HepG2 (cell line): ENCODE results near the gene NCOA6. TPM values are rescaled to one million over a fixed set of nuclear protein-coding genes. Genes with fewer than 3 reads are reported as not detected.

Experiments
- CENPBD1 ChIP-seq: sonication (generic); formaldehyde crosslinking; IDR thresholded peaks from 2 replicates; pipeline ENCODE4 v1.8.0; 2022; ENCODE audit warnings: missing genetic modification reagents, low read depth, mild to moderate bottlenecking, borderline replicate concordance
- DMAP1 ChIP-seq: IDR thresholded peaks from 2 replicates; pipeline ENCODE4 v1.6.1; 2016
- FOXP1 ChIP-seq, 2 experiments: fragments of 450-650 bp in 1 of 2; IDR thresholded peaks; 2 replicates each; pipeline ENCODE4 v1.6.1; 2017 to 2018; ENCODE audit warnings: antibody characterized with exemption in 1 of 2
- HCFC1 ChIP-seq: fragments of 150-350 bp; IDR thresholded peaks from 2 replicates; pipeline ENCODE4 v1.6.1; 2014; ENCODE audit warnings: low read depth, low read length
- HDAC1 ChIP-seq: sonication (generic); formaldehyde crosslinking; IDR thresholded peaks from 2 replicates; pipeline ENCODE4 v1.5.1; 2020; ENCODE audit warnings: mild to moderate bottlenecking, missing genetic modification reagents
- HNRNPK ChIP-seq: fragments of 200-400 bp; formaldehyde crosslinking; IDR thresholded peaks from 2 replicates; pipeline ENCODE4 v1.6.1; 2018; ENCODE audit warnings: low read length, low read depth, moderate library complexity, mild to moderate bottlenecking; ENCODE audit not compliant: poor library complexity, severe bottlenecking
- IKZF1 ChIP-seq: fragments of 450-650 bp; IDR thresholded peaks from 2 replicates; pipeline ENCODE4 v1.7.1; 2016
- IRF2 ChIP-seq: IDR thresholded peaks from 2 replicates; pipeline ENCODE4 v1.6.1; 2018; ENCODE audit warnings: missing genetic modification reagents, missing compliant biosample characterization
- TFDP2 ChIP-seq: sonication (generic); formaldehyde crosslinking; IDR thresholded peaks from 2 replicates; pipeline ENCODE4 v1.4.0; 2020; ENCODE audit warnings: missing genetic modification reagents
- TOPORS ChIP-seq: sonication (generic); formaldehyde crosslinking; IDR thresholded peaks from 2 replicates; pipeline ENCODE4 v1.8.0; 2023; ENCODE audit warnings: mild to moderate bottlenecking, missing genetic modification reagents
- TRIM24 ChIP-seq: sonication (generic); formaldehyde crosslinking; IDR thresholded peaks from 2 replicates; pipeline ENCODE4 v1.8.0; 2022; ENCODE audit warnings: mild to moderate bottlenecking, missing genetic modification reagents
- ZNF3 ChIP-seq: IDR thresholded peaks from 2 replicates; pipeline ENCODE4 v1.7.0; 2017; ENCODE audit warnings: inconsistent platforms
- ZNF333 ChIP-seq: sonication (generic); formaldehyde crosslinking; IDR thresholded peaks from 2 replicates; pipeline ENCODE4 v1.4.0; 2020; ENCODE audit warnings: mild to moderate bottlenecking, missing genetic modification reagents, borderline replicate concordance
- ZNF616 ChIP-seq: sonication (generic); formaldehyde crosslinking; IDR thresholded peaks from 2 replicates; pipeline ENCODE4 v1.5.0; 2020; ENCODE audit warnings: low read depth, mild to moderate bottlenecking, missing genetic modification reagents
- polyA plus RNA-seq, 8 experiments: library from polyadenylated mRNA; depleted of rRNA in 3 of 8; stranded (reverse) in 7 of 8; unstranded in 1 of 8; fragments of >200 nt; fragmentation: Illumina TruSeq in 4 of 8; extraction: Trizol in 4 of 8; gene quantifications; 2 replicates each; pipeline versions ENCODE4 v1.2.1 to v1.2.3, GENCODE V29; 2011 to 2016; ENCODE audit warnings: low read depth in 4 of 8, missing spikeins in 1 of 8, mixed read lengths in 1 of 8; ENCODE audit not compliant: insufficient read depth in 1 of 8
- total RNA-seq, 5 experiments: library from RNA; depleted of rRNA; stranded (reverse); fragments of >200 nt; fragmentation: Illumina TruSeq; extraction: Trizol; gene quantifications; 2 replicates each; pipeline ENCODE4 v1.2.3, GENCODE V29; 2016; ENCODE audit warnings: low read depth in 1 of 5
- TF ChIP-seq, protein P1 (sequence below): sonication (generic); formaldehyde crosslinking; IDR thresholded peaks from 2 replicates; pipeline ENCODE4 v1.4.0; 2020; ENCODE audit warnings: mild to moderate bottlenecking, missing genetic modification reagents
- TF ChIP-seq, protein P2 (sequence below): sonication (generic); formaldehyde crosslinking; IDR thresholded peaks from 2 replicates; pipeline ENCODE4 v1.9.0; 2021; ENCODE audit warnings: missing genetic modification reagents, mild to moderate bottlenecking, borderline replicate concordance
- TF ChIP-seq, protein P3 (sequence below): sonication (generic); formaldehyde crosslinking; IDR thresholded peaks from 2 replicates; pipeline ENCODE4 v1.8.0; 2022; ENCODE audit warnings: missing genetic modification reagents, mild to moderate bottlenecking, moderate library complexity, borderline replicate concordance
- TF ChIP-seq, protein P4 (sequence below): sonication (generic); formaldehyde crosslinking; IDR thresholded peaks from 2 replicates; pipeline ENCODE4 v1.4.0; 2020; ENCODE audit warnings: missing genetic modification reagents

The NCOA6 gene
- total and polyA plus RNA-seq, 2 of the 13 experiments (the other 11 are each of a cell fraction or from before 2014, with no cell fraction given) = 11.2 to 29.3 TPM

DNA sequence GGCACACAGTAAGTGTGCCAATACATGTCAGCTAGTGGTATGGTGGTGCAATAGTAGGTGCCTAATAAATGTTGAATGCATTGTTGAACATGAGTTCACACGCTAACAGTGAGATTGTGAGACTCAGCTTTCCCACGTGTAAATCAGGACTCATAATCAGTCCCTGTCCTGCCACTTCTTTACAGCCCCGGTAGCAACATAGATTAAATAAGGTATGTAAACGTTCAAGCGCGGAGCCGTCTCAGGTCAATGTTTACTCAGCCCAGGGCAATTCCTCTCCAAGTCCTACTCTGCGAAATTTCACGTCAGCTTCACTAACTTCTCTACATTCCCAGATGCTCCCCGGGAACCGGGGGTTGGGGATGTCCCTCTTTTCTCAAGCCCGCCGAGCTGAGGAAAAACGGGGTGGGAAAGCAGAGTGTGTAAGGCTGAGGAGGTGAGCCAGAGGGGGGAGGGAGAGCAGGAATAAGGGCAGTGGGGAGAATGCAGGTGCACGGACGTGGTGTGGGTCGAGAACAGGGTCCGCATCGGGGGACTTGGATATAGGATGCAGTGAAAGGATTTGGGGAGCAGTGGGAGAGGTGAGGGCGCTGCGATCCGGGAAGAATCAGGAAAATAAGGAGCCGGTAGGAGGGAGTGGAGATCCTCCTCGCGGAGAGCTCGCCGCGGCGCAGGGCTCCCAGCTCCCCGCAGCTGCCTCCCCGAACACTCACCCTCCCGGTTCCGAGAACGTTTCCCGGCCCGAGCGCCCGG is 121.9 kb downstream of the NCOA6 start (continued):
- TF ChIP-seq, protein P1, sequence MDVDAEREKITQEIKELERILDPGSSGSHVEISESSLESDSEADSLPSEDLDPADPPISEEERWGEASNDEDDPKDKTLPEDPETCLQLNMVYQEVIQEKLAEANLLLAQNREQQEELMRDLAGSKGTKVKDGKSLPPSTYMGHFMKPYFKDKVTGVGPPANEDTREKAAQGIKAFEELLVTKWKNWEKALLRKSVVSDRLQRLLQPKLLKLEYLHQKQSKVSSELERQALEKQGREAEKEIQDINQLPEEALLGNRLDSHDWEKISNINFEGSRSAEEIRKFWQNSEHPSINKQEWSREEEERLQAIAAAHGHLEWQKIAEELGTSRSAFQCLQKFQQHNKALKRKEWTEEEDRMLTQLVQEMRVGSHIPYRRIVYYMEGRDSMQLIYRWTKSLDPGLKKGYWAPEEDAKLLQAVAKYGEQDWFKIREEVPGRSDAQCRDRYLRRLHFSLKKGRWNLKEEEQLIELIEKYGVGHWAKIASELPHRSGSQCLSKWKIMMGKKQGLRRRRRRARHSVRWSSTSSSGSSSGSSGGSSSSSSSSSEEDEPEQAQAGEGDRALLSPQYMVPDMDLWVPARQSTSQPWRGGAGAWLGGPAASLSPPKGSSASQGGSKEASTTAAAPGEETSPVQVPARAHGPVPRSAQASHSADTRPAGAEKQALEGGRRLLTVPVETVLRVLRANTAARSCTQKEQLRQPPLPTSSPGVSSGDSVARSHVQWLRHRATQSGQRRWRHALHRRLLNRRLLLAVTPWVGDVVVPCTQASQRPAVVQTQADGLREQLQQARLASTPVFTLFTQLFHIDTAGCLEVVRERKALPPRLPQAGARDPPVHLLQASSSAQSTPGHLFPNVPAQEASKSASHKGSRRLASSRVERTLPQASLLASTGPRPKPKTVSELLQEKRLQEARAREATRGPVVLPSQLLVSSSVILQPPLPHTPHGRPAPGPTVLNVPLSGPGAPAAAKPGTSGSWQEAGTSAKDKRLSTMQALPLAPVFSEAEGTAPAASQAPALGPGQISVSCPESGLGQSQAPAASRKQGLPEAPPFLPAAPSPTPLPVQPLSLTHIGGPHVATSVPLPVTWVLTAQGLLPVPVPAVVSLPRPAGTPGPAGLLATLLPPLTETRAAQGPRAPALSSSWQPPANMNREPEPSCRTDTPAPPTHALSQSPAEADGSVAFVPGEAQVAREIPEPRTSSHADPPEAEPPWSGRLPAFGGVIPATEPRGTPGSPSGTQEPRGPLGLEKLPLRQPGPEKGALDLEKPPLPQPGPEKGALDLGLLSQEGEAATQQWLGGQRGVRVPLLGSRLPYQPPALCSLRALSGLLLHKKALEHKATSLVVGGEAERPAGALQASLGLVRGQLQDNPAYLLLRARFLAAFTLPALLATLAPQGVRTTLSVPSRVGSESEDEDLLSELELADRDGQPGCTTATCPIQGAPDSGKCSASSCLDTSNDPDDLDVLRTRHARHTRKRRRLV (CRISPR knock-in tag) = no peak
- TF ChIP-seq TFDP2 (CRISPR knock-in tag) = no peak
- TF ChIP-seq HDAC1 (CRISPR knock-in tag) = peak; percentile 82; the same call in 1 of the 2 replicates
- peak; percentile 25; the same call in 1 of the 2 replicates for TF ChIP-seq TOPORS (CRISPR knock-in tag)
- TF ChIP-seq IRF2 (CRISPR knock-in tag) = no peak
- TF ChIP-seq HCFC1 = no peak
- no peak for TF ChIP-seq ZNF616
- TF ChIP-seq ZNF3 (CRISPR knock-in tag) = no peak; the same call in 1 of the 2 replicates
- TF ChIP-seq FOXP1 (IDR thresholded peaks at IDR 0.05) = no peak
- TF ChIP-seq FOXP1 (CRISPR knock-in tag; IDR thresholded peaks at IDR 0.05) = peak; percentile 35; the same call in 1 of the 2 replicates
- no peak for TF ChIP-seq HNRNPK
- TF ChIP-seq CENPBD1 (CRISPR knock-in tag) = no peak
- TF ChIP-seq, protein P2, sequence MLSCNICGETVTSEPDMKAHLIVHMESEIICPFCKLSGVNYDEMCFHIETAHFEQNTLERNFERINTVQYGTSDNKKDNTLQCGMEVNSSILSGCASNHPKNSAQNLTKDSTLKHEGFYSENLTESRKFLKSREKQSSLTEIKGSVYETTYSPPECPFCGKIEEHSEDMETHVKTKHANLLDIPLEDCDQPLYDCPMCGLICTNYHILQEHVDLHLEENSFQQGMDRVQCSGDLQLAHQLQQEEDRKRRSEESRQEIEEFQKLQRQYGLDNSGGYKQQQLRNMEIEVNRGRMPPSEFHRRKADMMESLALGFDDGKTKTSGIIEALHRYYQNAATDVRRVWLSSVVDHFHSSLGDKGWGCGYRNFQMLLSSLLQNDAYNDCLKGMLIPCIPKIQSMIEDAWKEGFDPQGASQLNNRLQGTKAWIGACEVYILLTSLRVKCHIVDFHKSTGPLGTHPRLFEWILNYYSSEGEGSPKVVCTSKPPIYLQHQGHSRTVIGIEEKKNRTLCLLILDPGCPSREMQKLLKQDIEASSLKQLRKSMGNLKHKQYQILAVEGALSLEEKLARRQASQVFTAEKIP (CRISPR knock-in tag) = no peak
- TF ChIP-seq, protein P3, sequence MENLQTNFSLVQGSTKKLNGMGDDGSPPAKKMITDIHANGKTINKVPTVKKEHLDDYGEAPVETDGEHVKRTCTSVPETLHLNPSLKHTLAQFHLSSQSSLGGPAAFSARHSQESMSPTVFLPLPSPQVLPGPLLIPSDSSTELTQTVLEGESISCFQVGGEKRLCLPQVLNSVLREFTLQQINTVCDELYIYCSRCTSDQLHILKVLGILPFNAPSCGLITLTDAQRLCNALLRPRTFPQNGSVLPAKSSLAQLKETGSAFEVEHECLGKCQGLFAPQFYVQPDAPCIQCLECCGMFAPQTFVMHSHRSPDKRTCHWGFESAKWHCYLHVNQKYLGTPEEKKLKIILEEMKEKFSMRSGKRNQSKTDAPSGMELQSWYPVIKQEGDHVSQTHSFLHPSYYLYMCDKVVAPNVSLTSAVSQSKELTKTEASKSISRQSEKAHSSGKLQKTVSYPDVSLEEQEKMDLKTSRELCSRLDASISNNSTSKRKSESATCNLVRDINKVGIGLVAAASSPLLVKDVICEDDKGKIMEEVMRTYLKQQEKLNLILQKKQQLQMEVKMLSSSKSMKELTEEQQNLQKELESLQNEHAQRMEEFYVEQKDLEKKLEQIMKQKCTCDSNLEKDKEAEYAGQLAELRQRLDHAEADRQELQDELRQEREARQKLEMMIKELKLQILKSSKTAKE (CRISPR knock-in tag) = peak; percentile 73
- no peak for TF ChIP-seq ZNF333 (CRISPR knock-in tag)
- TF ChIP-seq IKZF1 = no peak
- no peak for TF ChIP-seq TRIM24 (CRISPR knock-in tag)
- TF ChIP-seq DMAP1 (CRISPR knock-in tag) = no peak; the same call in none of the 2 replicates
- TF ChIP-seq, protein P4, sequence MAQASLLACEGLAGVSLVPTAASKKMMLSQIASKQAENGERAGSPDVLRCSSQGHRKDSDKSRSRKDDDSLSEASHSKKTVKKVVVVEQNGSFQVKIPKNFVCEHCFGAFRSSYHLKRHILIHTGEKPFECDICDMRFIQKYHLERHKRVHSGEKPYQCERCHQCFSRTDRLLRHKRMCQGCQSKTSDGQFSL (CRISPR knock-in tag) = no peak
